ENCODE results near the gene IER5. TPM values are rescaled to one million over a fixed set of nuclear protein-coding genes. Genes with fewer than 3 reads are reported as not detected.

Gene IER5
- polyA plus RNA-seq, 1 donor from 2014 or later, result 31.0 TPM

- Mint-ChIP-seq H3K4me1 (peaks cover 22 to 25% (median 24%) of the 10 kb centered on the region in 3 donors), H3K4me3 (peak overlapping the region; percentile 70 to 93 (median 84)), H3K27me3 (no peaks in the 10 kb centered on the region), H3K36me3 (peaks cover 14% of the 10 kb centered on the region), H3K9me3 (peaks cover 3 to 14% (median 6%) of the 10 kb centered on the region in 3 donors), H3K27ac (peak overlapping the region; percentile 87 to 96 (median 96))
These were observed 26.3 kb upstream of the IER5 start for GRCh38 chr1:181061891-181062835.

DNA sequence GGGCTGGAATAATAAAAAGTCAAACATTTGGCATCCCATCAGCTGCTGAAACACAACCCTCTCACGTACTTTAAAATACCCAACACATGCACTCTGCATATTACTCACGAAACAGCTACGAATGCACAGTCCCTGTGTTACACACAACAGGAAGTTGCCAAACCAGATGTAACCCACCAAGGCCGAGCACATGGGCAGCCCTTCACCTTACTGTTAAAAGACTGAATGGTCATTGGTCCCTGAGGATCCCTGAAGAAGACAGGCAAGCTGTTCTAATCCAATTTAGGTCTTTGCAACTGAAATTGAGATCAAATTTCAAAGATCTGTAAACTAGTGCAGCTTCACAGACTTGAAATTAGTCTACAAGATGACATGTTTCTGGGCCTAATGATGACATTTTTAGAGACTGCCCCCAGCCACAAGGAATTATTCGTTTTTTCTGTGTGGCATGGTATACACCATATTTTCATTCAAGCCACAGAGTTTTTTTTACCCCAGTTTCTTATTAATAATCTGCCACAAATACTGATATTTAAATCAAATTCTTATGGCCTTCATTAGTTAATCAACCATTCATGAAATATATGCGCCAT, 25.6 kb upstream of the IER5 start:
- H3K27ac Mint-ChIP-seq, result peak overlapping the region; percentile 87 to 96 (median 96)
- H3K36me3 Mint-ChIP-seq, result peaks cover 14% of the 10 kb centered on the region
- no peaks in the 10 kb centered on the region for H3K27me3 Mint-ChIP-seq
- peaks cover 3 to 14% (median 6%) of the 10 kb centered on the region in 3 donors for H3K9me3 Mint-ChIP-seq
- H3K4me1 Mint-ChIP-seq, result peaks cover 22 to 25% (median 24%) of the 10 kb centered on the region in 3 donors
- peak overlapping the region; percentile 70 to 93 (median 84) for H3K4me3 Mint-ChIP-seq

- Mint-ChIP-seq H3K27me3 (no peaks in the 10 kb centered on the region), H3K4me1 (peaks cover 22 to 25% (median 24%) of the 10 kb centered on the region in 3 donors), H3K36me3 (peaks cover 5% of the 10 kb centered on the region), H3K4me3 (peak overlapping the region in 2 of 4 donors; percentile 29 to 54), H3K9me3 (peaks cover 3 to 6% (median 4%) of the 10 kb centered on the region in 3 donors), H3K27ac (peak overlapping the region in 2 of 3 donors; percentile 80 to 83)
These were observed 24.4 kb upstream of the IER5 start for GRCh38 chr1:181064011-181064623.

DNA sequence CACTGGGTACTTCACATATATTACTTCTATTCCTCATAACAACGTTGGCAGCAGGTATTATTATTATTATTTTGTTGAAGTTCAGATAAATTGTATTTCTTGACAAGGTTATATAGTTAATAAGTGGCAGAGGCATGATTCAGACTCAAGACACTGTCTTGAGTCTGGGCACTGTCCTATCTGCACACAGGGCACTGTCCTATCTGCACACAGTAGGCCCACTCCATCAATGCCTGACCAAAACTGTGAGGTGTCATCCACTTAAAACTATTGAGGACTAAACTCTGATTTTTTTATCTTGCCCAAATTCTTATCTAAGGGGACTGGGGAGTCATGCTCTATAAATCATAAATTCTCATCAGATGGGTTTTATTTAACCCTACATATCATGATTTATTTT, 23.8 kb upstream of the IER5 start:
- Mint-ChIP-seq H3K27ac (peak overlapping the region in 1 of 3 donors; percentile 53), H3K36me3 (peaks cover under 1% of the 10 kb centered on the region), H3K4me1 (peaks cover 22 to 25% (median 24%) of the 10 kb centered on the region in 3 donors), H3K9me3 (peaks cover 0 to under 1% (median 0%) of the 10 kb centered on the region in 3 donors), H3K27me3 (no peaks in the 10 kb centered on the region), H3K4me3 (no peak overlapping the region)

- peaks cover 0 to 2% (median 2%) of the 10 kb centered on the region in 3 donors for H3K4me1 Mint-ChIP-seq
- H3K4me3 Mint-ChIP-seq, result no peak overlapping the region
- peaks cover 2% of the 10 kb centered on the region for H3K36me3 Mint-ChIP-seq
- peak overlapping the region in 1 of 3 donors; percentile 16 for H3K27ac Mint-ChIP-seq
- H3K27me3 Mint-ChIP-seq, result peaks cover 26% of the 10 kb centered on the region
- peaks cover 0 to 3% (median 1%) of the 10 kb centered on the region in 3 donors for H3K9me3 Mint-ChIP-seq
These were observed 14.9 kb upstream of the IER5 start for GRCh38 chr1:181073638-181074037.

DNA sequence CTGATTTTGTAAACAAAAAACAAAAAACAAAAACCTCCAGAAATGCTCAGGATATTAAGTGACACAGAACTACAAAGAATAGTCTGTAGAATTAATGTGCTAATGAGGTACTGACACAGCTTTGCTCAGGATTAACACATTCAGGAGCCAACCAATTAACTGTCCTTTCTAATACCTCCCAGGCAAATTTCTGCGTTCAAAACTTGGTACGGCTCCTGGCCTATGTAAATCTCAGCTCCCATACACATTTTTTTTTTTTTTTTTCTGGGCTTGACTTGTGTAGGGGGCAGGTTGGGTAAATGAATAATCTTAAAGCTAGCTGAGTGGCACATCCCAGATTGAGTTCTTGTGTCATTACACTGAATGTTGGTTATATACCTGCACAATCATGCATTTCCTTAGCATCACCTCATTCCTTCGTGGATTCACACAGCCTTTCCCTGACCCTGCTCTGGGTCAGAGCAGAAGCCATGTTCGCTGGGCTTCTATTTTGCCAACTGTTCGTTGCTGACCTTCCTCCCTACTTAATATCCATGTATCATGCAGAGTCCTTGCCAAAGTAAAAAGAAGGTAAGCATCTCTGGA, 12.6 kb upstream of the IER5 start:
- Mint-ChIP-seq H3K4me3 (no peak overlapping the region), H3K27me3 (peaks cover 30% of the 10 kb centered on the region), H3K4me1 (peaks cover 2 to 5% (median 2%) of the 10 kb centered on the region in 3 donors), H3K36me3 (peaks cover 2% of the 10 kb centered on the region), H3K27ac (no peak overlapping the region), H3K9me3 (peaks cover 0 to 3% (median 1%) of the 10 kb centered on the region in 3 donors)

DNA sequence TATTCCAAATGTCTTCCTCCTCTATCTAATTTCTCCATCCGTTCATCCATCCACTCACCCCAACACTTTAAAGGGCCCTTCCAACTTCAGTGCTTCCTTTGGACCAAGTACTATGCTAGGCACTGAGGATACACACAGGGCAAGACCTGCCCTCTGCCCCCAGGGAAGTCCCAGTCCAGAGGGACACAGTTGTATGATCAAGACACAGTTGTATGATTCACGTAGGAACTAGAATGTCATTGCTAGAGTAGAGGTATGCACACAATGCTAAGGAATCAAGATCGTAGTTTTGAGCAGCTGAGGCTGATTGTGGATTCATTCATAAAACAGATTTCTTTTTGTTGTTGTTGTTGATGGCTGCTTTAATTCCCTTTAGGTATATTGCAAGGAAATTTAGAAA, 11.6 kb upstream of the IER5 start:
- peaks cover 0 to 3% (median 1%) of the 10 kb centered on the region in 3 donors for H3K9me3 Mint-ChIP-seq
- peaks cover 30% of the 10 kb centered on the region for H3K27me3 Mint-ChIP-seq
- H3K36me3 Mint-ChIP-seq, result peaks cover 2% of the 10 kb centered on the region
- H3K4me1 Mint-ChIP-seq, result peaks cover 2 to 5% (median 2%) of the 10 kb centered on the region in 3 donors
- no peak overlapping the region for H3K4me3 Mint-ChIP-seq
- no peak overlapping the region for H3K27ac Mint-ChIP-seq

GRCh38 chr1:181077576-181078242, 10.8 kb upstream of the IER5 start:
- no peak overlapping the region for H3K4me3 Mint-ChIP-seq
- H3K4me1 Mint-ChIP-seq, result peaks cover 2 to 5% (median 2%) of the 10 kb centered on the region in 3 donors
- H3K27ac Mint-ChIP-seq, result no peak overlapping the region
- H3K27me3 Mint-ChIP-seq, result peaks cover 30% of the 10 kb centered on the region
- peaks cover 2% of the 10 kb centered on the region for H3K36me3 Mint-ChIP-seq
- peaks cover 0 to 3% (median 1%) of the 10 kb centered on the region in 3 donors for H3K9me3 Mint-ChIP-seq

DNA sequence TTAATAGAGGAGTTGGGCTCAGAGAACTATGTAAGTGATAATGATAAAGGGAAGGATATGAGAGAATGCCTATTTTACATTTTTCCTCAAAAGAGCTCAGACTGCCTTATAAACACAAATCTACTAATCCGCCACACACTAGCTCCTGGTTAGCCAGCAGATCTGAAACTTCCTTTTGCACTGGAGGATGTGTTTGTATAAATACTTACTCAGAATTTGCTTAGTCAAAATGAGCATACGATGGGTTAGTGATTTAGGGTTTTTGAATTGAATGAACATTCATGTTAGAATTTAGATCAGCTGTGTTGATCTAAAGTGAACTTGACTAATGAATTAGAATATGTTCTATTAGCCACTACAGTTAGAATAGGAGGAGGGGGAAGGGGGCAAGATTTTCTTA, 9.1 kb upstream of the IER5 start:
- Mint-ChIP-seq H3K36me3 (peaks cover 2% of the 10 kb centered on the region), H3K27me3 (peaks cover 27% of the 10 kb centered on the region), H3K27ac (no peak overlapping the region), H3K4me3 (no peak overlapping the region), H3K4me1 (peaks cover 4 to 9% (median 7%) of the 10 kb centered on the region in 3 donors), H3K9me3 (peaks cover 0 to 3% (median 1%) of the 10 kb centered on the region in 3 donors)

GRCh38 chr1:181079920-181080319, 8.6 kb upstream of the IER5 start:
- H3K27me3 Mint-ChIP-seq, result peaks cover 27% of the 10 kb centered on the region
- H3K9me3 Mint-ChIP-seq, result no peaks in the 10 kb centered on the region
- no peak overlapping the region for H3K4me3 Mint-ChIP-seq
- peaks cover 6 to 12% (median 9%) of the 10 kb centered on the region in 3 donors for H3K4me1 Mint-ChIP-seq
- H3K27ac Mint-ChIP-seq, result no peak overlapping the region
- peaks cover 2% of the 10 kb centered on the region for H3K36me3 Mint-ChIP-seq

DNA sequence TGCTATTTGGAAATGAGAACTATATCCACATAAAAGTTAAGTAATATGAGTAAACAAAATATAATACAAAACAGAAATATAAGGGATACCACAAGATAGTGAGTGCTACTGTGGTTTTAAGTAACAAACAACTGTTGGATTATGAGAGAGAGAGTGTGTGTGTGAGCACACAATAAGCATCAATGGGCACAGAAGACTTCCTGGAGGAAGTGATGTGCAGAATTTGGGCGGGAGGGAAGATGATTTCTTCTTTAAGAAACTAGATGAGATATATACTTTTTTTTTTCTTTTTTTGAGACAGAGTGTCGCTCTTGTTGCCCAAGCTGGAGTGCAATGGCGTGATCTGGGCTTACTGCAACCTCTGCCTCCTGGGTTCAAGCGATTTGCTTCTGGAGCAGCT, 7.9 kb upstream of the IER5 start:
- Mint-ChIP-seq H3K4me3 (no peak overlapping the region), H3K9me3 (no peaks in the 10 kb centered on the region), H3K4me1 (peaks cover 6 to 12% (median 9%) of the 10 kb centered on the region in 3 donors), H3K27ac (no peak overlapping the region), H3K27me3 (peaks cover 26% of the 10 kb centered on the region), H3K36me3 (peaks cover 2% of the 10 kb centered on the region)

DNA sequence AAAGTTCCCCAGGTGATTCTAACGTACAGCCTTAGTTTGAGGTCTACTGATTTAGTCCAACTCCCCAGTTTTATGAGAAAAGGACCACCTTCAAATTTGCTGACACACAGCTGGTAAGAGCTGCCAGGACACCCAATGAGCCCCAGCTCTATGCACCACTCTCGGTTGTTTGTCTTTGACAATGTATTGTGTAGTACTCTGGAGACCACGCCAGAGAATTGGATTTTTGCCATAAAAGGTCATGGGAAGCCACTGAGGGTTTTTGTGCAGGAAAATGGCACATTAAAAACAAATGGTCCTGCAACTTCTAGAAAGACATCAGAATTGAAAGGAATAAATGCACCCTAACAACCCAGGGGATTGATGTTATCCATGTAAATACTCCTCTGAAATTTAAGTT, 7.1 kb upstream of the IER5 start:
- peaks cover 20% of the 10 kb centered on the region for H3K27me3 Mint-ChIP-seq
- no peaks in the 10 kb centered on the region for H3K9me3 Mint-ChIP-seq
- H3K4me1 Mint-ChIP-seq, result peaks cover 6 to 12% (median 9%) of the 10 kb centered on the region in 3 donors
- no peak overlapping the region for H3K27ac Mint-ChIP-seq
- no peak overlapping the region for H3K4me3 Mint-ChIP-seq
- peaks cover 2% of the 10 kb centered on the region for H3K36me3 Mint-ChIP-seq

GRCh38 chr1:181083842-181084605, 4.5 kb upstream of the IER5 start:
- H3K4me3 Mint-ChIP-seq, result peak overlapping the region in 2 of 4 donors; percentile 29 to 52
- H3K36me3 Mint-ChIP-seq, result no peaks in the 10 kb centered on the region
- H3K4me1 Mint-ChIP-seq, result peaks cover 13 to 24% (median 17%) of the 10 kb centered on the region in 3 donors
- peak overlapping the region; percentile 9 to 69 (median 69) for H3K27ac Mint-ChIP-seq
- no peaks in the 10 kb centered on the region for H3K9me3 Mint-ChIP-seq
- peaks cover 3% of the 10 kb centered on the region for H3K27me3 Mint-ChIP-seq

All from IgD-negative memory B cell (primary cell).